Thyroid gland (tissue), 4 donors: ENCODE data around the gene TMEM238. TPM values are rescaled to one million over a fixed set of nuclear protein-coding genes. Genes with fewer than 3 reads are reported as not detected.
A peak's percentile ranks its signal among the peaks of the same experiment; 100 is the strongest.

Experiments used
- DNase-seq, 2 donors: peaks; one replicate each; pipeline ENCODE4 v3.0.0-alpha.2; 2019
- H3K27ac ChIP-seq, 3 donors: fragments of 200-600 bp; sonication (generic); 1 replicate in 2 of 3; 2 replicates in 1 of 3; pipeline ENCODE4 v1.5.1; 2016 to 2019; ENCODE audit warnings: mild to moderate bottlenecking in 1 of 3, moderate library complexity in 1 of 3
- H3K27me3 ChIP-seq: fragments of 200-600 bp; sonication (generic); one replicate; pipeline ENCODE4 v1.5.1; 2019
- H3K36me3 ChIP-seq, 2 donors: fragments of 200-600 bp; sonication (generic); one replicate each; pipeline ENCODE4 v1.5.1; 2016 to 2019
- H3K4me1 ChIP-seq, 2 donors: fragments of 200-600 bp; sonication (generic); one replicate each; pipeline ENCODE4 v1.5.1; 2017 to 2019
- H3K4me3 ChIP-seq, 3 donors: fragments of 200-600 bp; sonication (generic); replicated peaks in 1 of 3; 1 replicate in 2 of 3; 2 replicates in 1 of 3; pipeline ENCODE4 v1.5.1; 2016; ENCODE audit warnings: mild to moderate bottlenecking in 1 of 3
- H3K9me3 ChIP-seq: fragments of 200-600 bp; sonication (generic); one replicate; pipeline ENCODE4 v1.5.1; 2017
- CTCF ChIP-seq, 6 experiments: fragments of 200-600 bp in 3 of 6; fragments of 450-650 bp in 3 of 6; sonication (generic) in 3 of 6; IDR thresholded peaks; one replicate each; pipeline ENCODE4 v1.5.1; 2016 to 2019; ENCODE audit warnings: antibody characterized with exemption in 6 of 6, mild to moderate bottlenecking in 2 of 6, inconsistent platforms in 1 of 6, moderate library complexity in 1 of 6
- POLR2A ChIP-seq, 2 donors: fragments of 450-650 bp; IDR thresholded peaks; one replicate each; pipeline ENCODE4 v1.6.1; 2017; ENCODE audit warnings: antibody characterized with exemption in 2 of 2, mild to moderate bottlenecking in 2 of 2, moderate library complexity in 1 of 2
- WGBS, 2 donors: methylation state at CpG; one replicate each; pipeline ENCODE4 v1.1.5; 2017; 5-methylcytosine and 5-hydroxymethylcytosine counted together
- intact Hi-C: fragments of 100-400 bp; cut with DNase I; formaldehyde crosslinking; loops from one replicate; pipeline ENCODE4 v1.15.1; 2023
- total RNA-seq, 4 donors: library from RNA; depleted of rRNA; stranded (reverse); fragments of >200 nt; gene quantifications; one replicate each; pipeline ENCODE4 v1.2.3, GENCODE V29; 2016

TMEM238 gene
- total RNA-seq, 4 donors from 2014 or later: 6.3 to 73.5 (median 31.2) TPM

- WGBS, 2 donors: 56 to 68% methylated on average over 22 to 25 of the region's 25 CpGs
- no peak for TF ChIP-seq CTCF (IDR thresholded peaks at IDR 0.05)
- TF ChIP-seq POLR2A (IDR thresholded peaks at IDR 0.05): no peak
- no peaks in the 10 kb centered on the region for H3K9me3 ChIP-seq
- H3K4me3 ChIP-seq: no peak overlapping the region
- DNase-seq: no peak
- H3K36me3 ChIP-seq: no peaks in the 10 kb centered on the region
- peaks cover 11 to 16% of the 10 kb centered on the region in 2 donors for H3K4me1 ChIP-seq
- intact Hi-C loops: no loop called here
- H3K27me3 ChIP-seq: peaks cover 25% of the 10 kb centered on the region
- H3K27ac ChIP-seq: no peak overlapping the region
Measured at GRCh38 chr19:55352549-55353145, 31.4 kb downstream of the TMEM238 start.

GRCh38 chr19:55352040-55352439 is 32.1 kb downstream of the TMEM238 start:
- no peak for DNase-seq
- Histone ChIP-seq H3K4me1 (peaks cover 11 to 16% of the 10 kb centered on the region in 2 donors), H3K36me3 (no peaks in the 10 kb centered on the region), H3K27me3 (peaks cover 25% of the 10 kb centered on the region), H3K9me3 (no peaks in the 10 kb centered on the region), H3K4me3 (no peak overlapping the region), H3K27ac (no peak overlapping the region)
- 54 to 71% methylated on average over 1 to 6 of the region's 6 CpGs for WGBS, 2 donors
- no peak for TF ChIP-seq POLR2A (IDR thresholded peaks at IDR 0.05)
- no peak for TF ChIP-seq CTCF (IDR thresholded peaks at IDR 0.05)
- intact Hi-C loops: no loop called here

- intact Hi-C loops: no loop called here
- peaks cover 11 to 16% of the 10 kb centered on the region in 2 donors for H3K4me1 ChIP-seq
- DNase-seq: no peak
- peaks cover 25% of the 10 kb centered on the region for H3K27me3 ChIP-seq
- H3K27ac ChIP-seq: no peak overlapping the region
- TF ChIP-seq POLR2A (IDR thresholded peaks at IDR 0.05): no peak
- TF ChIP-seq CTCF (IDR thresholded peaks at IDR 0.05): no peak
- H3K4me3 ChIP-seq: no peak overlapping the region
- H3K36me3 ChIP-seq: no peaks in the 10 kb centered on the region
- 71 to 81% methylated on average over 9 to 11 of the region's 11 CpGs for WGBS, 2 donors
- no peaks in the 10 kb centered on the region for H3K9me3 ChIP-seq
Measured at GRCh38 chr19:55350620-55351315, 33.3 kb downstream of the TMEM238 start.

- WGBS, 2 donors: 51 to 58% methylated on average over 14 to 20 of the region's 22 CpGs
- intact Hi-C loops: no loop called here
- H3K36me3 ChIP-seq: peaks cover 0 to 5% of the 10 kb centered on the region in 2 donors
- peaks cover 12% of the 10 kb centered on the region for H3K27me3 ChIP-seq
- no peak overlapping the region for H3K27ac ChIP-seq
- DNase-seq: peak in 1 of 2 donors; percentile 32
- peaks cover under 1 to 4% of the 10 kb centered on the region in 2 donors for H3K4me1 ChIP-seq
- no peaks in the 10 kb centered on the region for H3K9me3 ChIP-seq
- no peak for TF ChIP-seq CTCF (IDR thresholded peaks at IDR 0.05)
- TF ChIP-seq POLR2A (IDR thresholded peaks at IDR 0.05): no peak
- H3K4me3 ChIP-seq: no peak overlapping the region
Measured at GRCh38 chr19:55348317-55349034, 35.6 kb downstream of the TMEM238 start.
